GM21526 (cell line): ENCODE data around the gene DENND1A.
A peak's percentile ranks its signal among the peaks of the same experiment; 100 is the strongest.

Experiments
- ATAC-seq: cut with Tn5 transposase; IDR thresholded peaks from one replicate; pipeline ENCODE4 v1.9.1; 2021; ENCODE audit warnings: moderate library complexity; ENCODE audit not compliant: unreplicated experiment, low FRiP score

DENND1A gene

DNA sequence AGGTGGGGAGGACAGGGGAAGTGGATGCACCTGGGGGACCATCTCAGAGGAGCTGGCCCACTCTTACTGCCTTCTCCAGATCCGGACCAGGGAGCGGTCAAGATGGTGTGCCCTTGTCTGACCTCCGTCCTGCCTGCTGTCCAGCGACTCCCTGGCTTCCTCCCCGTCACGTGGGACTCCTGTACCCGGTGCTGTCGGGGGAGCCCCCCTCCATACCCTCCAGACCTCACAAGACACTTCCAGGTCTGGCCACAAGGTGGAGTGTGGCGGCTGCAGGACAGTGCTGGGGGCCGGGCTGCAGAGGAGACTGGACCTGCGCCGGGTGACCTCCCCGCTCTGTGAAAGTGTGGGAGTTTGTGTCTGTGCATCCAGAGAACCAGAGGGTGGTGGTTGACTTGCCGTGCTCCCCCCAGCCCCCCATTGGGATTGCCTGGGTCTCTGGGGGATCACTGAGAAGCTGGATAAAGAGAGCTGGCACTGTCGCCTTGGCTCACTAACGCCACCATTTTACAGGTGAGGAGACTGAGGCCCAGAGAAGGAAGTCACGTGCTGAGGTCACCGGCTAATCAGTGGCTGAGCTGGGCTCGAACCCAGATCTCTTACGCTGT lies 575.8 kb downstream of the DENND1A start:
- ATAC-seq: no peak

DNA sequence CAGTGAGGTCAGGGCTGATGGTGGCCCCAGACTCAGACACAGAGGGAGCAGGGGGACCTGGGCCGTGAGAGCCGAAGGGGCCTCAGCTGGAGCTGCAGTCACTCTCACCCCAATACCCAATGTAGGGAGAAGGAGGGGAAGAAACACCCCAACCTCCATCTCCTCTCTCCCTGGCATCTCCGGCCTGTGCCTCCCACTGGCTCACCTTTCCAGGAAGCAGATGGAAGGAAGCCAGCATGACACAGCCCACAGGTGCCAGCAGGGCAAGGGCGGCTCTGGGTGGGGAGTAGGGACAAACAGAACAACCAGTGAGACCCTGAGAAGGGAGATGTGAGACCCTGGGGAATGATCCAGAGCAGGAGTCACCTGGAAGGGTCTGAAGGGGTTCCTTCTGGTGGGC lies 576.9 kb downstream of the DENND1A start:
- ATAC-seq: no peak

DNA sequence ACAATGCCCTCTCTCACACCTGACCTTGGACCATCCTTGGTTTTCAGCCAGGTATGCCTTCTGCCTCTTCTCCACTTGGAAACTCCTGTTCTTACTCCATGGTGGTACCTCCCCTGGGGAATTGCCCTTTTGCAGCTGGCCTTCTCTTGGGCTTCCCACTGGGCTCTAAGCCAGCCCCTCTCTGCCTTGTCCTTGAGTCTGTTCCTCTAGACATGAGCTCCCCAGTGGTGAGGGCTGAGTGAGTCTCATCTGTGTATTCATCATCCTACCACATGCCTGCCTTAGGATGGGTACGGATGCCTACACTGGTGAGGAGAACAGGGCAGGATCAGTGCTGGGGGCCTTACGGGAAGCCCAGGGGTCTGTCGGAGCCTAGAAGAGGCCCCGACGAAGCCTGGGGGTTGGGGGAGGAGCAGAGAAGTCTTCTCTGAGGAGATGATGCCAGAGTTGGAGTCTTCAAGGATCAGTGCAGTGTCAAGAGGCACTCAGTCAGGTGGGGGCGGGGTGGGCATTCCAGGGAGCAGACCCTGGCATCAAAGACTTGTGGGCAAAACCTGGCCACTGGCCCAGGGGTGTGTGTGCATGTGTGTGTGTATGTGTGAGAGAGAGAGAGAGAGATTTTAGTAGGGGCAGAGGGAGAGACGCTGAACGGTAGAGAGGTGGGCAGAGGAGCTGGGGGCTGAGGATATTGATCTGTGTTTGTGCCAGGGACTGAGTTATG lies 579.2 kb downstream of the DENND1A start:
- no peak for ATAC-seq

DNA sequence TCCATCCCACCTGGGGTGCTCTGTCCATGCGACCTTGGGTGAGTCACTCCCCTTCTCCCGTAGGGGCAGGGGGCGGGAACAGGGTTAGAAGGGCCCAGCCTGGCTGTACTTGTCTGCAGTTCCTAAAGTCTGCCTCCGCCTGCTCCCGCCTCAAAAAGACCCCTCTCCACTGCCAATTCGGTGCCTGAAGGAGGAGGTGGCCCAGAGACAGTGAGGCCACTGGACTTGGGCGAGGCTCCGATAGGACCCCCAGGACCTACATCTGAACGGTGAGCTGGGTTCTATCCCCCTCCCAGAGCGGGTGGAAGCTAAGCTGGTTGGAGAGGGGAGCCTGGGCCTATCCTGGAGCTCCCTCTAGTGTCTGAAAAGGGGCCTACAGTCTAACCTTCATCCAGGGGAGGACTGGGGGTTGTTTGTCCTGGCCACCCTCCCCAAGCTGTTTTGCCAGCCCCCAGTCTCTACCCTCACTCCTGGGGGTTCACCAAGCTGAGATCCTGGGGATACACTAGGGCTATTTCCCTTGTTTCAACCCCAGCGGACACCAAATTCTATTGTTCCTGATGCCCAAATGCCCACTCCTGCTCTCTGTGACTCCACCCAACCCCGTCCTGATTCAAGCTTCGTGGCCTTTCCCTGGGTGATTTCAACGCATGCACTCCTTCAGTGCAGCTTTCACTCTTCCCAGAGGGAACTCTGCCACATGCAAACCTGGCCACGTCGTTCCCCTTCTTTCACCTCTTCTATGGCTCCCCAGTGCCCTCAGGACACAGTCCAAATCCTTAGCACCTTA lies 580.0 kb downstream of the DENND1A start:
- ATAC-seq: peak; percentile 43

DNA sequence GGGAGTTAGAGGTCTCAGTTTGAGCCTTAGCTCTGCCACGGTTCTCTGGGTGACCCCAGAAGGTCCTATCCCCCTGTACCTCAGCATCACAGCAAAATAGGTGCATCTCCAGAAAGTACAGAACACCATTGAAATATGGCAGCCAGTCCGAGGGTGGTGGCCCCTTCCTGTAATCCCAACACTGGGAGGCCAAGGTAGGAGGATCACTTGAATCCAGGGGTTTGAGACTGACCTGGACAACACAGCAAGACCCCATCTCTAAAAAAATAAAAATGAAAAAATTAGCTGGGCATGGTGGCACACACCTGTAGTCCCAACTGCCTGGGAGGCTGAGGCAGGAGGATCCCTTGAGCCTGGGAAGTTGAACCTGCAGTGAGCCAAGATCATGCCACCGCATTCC lies 580.9 kb downstream of the DENND1A start:
- no peak for ATAC-seq

DNA sequence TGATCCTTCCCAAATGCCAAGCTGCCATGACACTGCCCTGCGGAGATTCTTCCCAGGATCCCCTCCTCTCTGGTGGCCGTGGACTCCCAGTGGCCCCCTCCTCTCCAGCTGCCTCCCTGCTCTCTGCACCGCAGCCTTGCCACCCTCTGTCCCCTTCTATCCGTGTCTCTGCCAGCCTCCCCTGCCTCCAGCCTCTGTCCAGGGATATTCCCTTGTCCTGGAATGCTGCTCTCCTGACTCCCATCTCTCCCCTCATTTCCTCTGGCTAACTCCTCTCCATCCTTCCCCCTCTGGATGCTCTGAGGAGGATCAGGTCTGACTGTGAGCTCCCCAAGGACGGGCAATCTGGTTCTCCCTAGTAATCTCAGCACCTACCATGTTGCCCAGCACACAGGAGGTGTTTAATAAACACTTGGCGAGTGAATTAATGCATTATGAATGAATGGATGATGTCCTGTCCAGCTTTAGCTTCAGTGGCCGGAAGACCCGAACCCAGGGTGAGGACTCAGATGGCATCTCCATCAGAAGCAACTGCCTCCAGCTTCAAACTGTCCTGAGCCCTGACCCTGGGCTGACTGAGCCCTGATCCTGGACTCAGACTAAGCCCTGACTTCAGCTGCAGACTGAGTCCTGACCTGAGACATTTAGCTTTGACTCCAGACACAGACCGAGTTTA lies 581.5 kb downstream of the DENND1A start:
- no peak for ATAC-seq

DNA sequence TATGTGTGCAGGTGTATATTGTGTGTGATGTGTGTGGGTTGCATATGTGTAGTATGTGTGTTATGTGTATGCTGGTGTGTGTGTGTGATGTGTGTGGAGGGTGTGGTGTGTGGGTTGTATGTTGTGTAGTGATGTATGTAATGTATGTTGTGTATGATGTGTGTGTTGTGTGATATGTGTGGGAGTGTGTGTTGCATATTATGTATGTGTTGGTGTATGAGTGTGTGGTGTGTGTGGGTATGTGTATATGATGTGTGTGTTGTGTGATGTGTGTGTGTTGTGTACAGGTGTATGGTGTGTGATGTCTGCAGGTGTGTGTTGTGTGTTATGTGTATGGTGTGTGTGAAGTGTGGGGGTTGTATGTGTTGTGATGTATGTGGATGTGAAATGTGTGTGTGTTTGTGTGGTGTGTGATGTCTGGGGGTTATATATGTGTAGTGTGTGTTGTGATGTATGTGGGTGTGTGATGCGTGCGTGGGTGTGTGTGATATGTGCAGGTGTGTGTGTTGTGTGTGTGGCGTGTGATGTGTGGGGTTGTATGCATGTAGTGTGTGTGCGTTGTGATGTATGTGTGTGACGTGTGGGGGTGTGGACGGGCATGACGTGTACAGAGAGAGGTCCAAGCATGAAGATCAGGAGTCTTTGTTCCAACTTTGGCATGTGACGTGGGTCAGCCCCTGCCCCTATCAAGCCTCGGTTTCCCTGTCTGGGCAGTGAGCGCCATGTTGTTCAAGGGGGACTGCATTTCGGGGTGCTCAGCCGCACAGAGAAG lies 582.5 kb downstream of the DENND1A start:
- ATAC-seq: no peak

DNA sequence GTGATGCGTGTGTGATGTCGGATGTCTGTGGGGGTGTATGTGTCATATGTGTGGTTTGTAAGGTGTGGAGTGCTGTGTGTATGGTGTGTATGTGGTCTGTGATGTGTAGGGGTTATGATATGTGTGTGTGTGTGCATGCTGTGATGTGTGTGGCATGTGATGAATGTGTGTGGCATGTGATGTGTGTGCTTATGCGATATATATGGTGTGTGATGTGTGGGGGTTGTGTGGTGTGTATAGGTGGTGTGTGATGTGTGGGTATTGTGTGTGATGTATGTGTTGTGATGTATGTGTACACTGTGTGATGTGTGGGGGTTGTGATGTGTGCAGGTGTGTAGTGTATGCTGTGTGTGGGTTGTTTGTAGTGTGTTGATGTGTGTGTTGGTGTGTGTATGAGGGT lies 583.1 kb downstream of the DENND1A start:
- ATAC-seq: no peak

DNA sequence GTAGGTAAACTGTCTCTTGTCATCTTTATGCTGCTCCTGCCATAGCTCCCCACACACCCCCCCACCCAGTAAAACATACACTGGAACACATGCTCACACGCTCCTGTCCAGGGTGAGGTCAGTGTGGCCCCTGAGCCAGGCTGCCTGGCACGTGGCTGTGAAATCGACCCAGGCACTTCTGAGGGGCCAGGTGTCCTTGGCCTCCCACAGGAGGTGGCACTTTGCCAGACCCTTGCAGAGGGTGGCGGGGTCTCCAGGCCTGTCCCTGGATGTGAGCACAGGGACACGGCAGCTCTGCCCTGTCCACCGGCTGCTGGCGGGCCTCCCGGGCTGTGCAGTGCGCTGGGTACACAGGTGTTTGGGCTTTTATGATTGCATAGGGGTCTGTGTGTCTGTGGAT lies 583.9 kb downstream of the DENND1A start:
- ATAC-seq: no peak

DNA sequence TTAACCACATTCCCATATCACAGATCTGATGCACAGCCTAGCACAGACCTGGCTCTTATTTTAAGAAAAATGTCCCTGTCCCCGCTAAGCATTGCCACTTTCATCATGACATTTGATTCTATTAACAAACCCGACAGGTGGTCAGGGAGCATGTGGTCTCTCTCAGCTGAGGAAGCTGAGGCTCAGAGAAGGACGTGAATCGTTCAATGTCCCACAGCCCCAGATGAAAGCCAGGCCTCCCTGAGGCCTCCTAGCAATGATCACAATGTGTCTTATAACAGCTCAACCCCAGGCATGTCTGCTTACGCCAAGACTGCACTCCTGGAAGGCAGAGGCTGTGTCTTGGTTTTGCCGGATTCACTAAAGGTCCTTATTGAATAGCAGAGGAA lies 584.4 kb downstream of the DENND1A start:
- no peak for ATAC-seq

DNA sequence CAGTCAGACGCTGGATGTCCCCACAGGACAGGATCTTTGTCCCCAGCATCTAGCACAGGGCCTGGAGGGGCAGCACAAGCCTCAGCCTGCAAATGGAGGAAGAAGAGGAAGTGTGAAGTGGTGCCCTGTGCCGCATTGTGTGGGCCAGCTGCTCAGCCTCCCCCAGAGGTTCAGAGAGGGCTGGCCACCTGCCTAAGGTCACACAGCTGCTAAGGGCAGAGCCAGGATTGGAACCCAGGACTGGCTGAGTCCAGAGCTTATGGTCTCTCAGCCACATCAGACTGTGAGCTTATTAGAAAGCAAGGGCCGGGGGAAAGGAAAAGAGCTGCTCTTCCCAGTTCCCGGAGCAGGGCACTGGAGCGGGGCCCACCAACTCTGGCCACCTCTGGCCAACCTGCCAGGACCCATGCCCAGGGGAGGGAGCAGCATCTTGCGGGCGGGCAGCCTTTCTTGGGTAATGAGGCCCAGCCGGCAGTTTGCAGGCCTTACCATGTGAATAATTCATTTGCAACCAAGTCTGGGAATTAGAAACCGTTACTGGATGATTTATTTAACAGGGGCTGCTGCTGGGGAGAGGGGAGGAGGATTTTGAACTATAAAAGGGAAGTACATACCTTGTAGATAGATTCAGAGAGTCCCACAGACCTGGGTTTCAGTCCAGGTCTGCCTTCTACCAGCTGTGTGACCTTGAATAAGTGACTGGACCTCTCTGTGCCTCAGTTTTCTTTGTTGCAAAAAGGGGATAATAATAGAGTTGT lies 585.6 kb downstream of the DENND1A start:
- ATAC-seq: no peak

DNA sequence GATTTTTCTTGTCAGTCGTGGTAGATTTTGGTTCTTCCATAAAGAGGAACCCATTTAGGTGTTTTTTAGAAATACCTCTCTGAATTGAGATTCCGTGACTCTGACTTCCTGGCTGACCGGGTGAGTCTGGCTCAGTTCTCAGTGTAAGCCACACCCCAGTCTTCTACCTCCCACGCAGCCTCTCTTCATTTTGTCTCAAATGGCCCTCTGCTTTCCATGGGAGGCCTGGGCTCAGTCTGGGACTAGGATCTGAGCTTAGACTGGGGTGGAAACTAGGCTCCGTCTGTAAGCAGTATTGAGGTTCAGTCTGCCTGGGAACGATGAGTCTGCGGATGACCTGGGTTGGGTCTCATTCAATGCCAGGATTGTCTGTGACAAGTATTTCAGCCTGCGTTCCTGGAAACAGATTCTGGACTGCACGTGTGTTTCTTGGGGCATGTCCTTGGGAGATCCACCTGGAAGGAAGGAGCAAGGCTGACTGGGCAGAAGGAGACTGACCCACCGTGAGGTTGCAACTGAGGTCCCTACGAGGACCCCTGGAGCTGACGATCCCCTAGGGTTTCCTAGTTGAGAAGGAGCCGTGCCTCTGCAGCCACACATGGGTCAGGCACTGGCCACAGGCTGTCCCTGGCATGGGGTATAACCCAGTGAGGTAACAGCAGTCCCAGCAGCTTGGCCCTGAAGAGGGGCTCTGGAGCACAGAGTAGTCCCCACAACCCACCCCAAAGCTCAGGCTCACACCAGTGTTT lies 586.3 kb downstream of the DENND1A start:
- ATAC-seq: peak; percentile 30

DNA sequence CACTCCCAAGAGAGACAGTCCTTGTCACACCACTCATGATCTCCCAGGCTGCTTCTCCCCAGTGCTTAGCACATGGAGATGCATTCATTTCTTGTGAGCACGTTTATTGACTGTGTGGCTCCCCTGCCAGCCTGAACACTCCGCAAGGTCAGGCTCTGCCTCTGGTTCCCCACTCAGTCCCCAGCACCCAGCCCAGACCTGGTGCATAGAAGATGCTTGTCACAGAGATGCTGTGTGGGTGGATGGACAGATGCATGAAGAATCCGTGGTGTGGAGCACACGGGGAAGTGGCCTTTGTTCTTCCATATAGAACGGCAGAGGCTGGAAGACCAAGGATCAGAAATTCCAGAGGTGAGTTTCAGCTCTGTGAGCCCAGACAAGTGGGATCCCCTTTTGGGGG lies 587.7 kb downstream of the DENND1A start:
- no peak for ATAC-seq

DNA sequence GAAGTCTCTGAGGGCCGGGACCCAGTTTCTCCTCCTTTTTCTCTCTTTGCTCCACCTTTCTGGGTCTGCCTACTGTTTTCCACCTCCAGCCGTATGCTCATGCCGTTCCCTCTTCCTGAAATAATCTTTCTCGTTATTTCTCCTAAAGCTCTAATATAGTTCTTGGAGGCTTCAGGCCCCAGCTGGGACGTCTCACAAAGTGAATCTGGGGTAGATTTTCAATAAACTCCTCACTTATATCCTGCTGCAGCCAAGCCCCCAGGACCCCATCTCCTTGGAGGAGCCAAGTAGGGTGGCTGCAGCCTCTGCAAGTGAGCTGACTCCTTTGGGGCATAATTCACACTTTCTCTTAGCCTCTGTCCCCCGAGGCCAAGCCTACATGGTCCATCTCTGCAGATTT lies 588.1 kb downstream of the DENND1A start:
- no peak for ATAC-seq

DNA sequence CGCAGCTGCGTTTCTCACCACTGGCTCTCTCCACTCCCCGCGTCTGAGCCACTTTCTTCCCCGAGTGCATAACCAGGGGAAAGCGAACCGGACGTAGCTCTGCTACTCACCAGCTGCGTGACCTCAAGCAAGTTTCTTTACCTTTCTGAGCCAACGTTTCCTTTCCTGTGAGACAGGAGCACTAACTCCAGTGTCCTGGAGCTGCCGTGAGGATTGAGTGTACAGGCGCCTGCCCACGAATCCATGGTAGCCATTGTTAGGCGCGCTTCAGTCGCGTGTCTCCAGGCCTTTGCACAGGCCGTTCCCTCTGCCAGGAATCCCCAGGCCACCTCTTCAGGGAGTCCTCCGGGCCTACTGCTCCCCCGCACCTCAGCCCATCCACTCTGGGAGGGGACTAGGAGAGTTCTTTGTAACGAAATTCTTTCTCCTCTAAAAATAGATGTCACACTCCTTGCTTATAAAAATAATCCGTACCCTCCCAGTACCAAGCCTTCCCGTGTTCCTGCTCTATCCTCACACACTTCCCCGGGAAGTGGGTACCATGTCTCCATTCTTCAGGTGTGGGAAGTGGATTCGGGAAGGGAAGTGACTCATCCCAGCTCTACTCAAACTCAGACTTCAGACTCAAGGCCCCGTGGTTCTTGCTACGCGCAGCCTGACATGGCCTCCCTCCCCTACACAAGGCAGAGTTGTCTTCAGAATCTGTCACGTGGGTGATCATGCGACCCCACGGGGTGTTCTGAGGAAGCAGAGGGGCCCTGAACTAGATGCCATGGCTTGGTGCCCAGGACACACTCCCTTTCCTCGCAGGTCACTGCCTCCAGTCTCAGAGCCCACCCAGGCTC lies 590.0 kb downstream of the DENND1A start:
- ATAC-seq: peak; percentile 33

DNA sequence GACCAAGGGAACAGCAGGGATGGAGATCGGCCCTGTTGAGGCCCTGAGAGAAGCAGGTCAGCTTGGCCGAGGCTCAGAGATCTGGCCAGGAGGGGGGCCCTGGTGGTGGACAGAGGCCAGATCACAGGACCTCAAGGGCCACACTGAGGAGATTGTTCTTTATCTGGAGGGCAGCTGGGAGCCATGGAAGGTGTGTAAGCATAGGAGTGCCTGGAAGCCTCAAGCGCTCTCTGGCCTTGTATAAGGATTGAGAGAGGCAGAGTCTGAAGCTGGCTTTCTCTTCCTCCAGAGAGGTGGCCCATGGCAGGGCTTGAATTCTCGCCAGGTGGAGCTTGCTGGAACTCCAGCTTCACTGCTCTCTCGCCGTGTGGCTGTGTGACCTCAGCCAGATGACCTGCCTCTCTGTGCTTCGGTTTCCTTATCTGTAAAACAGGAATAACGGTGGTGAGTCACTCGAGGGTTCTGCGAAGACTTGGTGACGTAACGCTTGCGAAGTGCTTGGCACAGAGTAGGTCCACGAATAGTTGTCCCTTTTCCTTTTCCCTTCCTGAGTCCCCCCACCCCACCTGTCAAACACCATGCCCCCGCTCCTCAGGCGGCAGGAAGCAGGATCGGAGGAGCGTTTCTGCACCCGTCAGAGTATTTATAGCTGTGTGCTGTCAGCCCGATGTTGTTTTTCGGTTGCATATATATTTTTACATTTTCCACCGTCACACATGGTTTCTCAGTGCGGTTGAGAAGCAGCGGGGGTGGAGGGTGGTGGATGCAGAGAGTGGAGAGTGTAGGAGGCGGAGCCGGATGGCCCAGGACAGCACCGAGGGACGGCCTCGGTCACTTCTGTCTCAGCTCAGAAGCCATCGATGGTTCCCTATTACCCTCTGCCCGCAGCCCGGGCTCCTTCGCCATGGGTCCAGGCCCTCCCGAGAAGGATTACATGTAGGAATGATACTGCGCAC lies 590.9 kb downstream of the DENND1A start:
- peak; percentile 63 for ATAC-seq

DNA sequence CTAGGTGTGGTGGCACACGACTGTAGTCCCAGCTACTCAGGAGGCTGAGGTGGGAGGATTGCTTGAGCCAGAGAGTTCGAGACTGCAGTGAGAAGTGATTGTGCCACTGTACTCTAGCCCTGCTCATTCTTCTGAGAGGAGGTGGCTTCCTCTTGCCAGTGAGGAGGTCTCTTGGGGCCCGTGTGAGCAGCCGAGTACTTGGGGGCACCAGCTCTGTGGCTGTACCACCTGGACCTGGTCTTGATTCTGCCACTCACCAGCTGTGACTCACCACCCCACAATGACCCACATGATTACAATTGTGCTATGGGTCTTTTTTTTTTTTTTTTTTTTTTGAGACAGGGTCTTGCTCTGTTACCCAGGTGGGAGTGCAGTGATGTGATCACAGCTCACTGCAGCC lies 592.0 kb downstream of the DENND1A start:
- no peak for ATAC-seq
